ENCODE data around the gene DHCR7.

GRCh38 chr11:71420455-71421241, 27.5 kb downstream of the DHCR7 start:
- TF ChIP-seq, protein P1, sequence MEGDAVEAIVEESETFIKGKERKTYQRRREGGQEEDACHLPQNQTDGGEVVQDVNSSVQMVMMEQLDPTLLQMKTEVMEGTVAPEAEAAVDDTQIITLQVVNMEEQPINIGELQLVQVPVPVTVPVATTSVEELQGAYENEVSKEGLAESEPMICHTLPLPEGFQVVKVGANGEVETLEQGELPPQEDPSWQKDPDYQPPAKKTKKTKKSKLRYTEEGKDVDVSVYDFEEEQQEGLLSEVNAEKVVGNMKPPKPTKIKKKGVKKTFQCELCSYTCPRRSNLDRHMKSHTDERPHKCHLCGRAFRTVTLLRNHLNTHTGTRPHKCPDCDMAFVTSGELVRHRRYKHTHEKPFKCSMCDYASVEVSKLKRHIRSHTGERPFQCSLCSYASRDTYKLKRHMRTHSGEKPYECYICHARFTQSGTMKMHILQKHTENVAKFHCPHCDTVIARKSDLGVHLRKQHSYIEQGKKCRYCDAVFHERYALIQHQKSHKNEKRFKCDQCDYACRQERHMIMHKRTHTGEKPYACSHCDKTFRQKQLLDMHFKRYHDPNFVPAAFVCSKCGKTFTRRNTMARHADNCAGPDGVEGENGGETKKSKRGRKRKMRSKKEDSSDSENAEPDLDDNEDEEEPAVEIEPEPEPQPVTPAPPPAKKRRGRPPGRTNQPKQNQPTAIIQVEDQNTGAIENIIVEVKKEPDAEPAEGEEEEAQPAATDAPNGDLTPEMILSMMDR (IDR thresholded peaks at IDR 0.05), result peak; percentile 86
- no peak for TF ChIP-seq ZFX (IDR thresholded peaks at IDR 0.05; ENCODE audit: borderline replicate concordance)

Measured in 22Rv1 (cell line).